CD4-positive, alpha-beta T cell (primary cell): Measurements from ENCODE around the gene POC1B. TPM values are rescaled to one million over a fixed set of nuclear protein-coding genes. Genes with fewer than 3 reads are reported as not detected.

Experiments used
- ATAC-seq: fragments of 200-7000 bp; cut with Tn5 transposase; one replicate; pipeline ENCODE4 v1.10.0; 2022; ENCODE audit warnings: mild to moderate bottlenecking; ENCODE audit not compliant: poor library complexity
- CTCF ChIA-PET: fragments of 350-600 bp; sonication (Branson Sonifier 250); formaldehyde crosslinking; loops from one replicate; lab custom pipeline; 2021; ENCODE audit warnings: antibody characterized with exemption, inconsistent platforms; lab: Charles Lee
- POLR2A ChIA-PET: fragments of 350-600 bp; sonication (Branson Sonifier 250); formaldehyde crosslinking; loops from one replicate; lab custom pipeline; 2021; ENCODE audit warnings: antibody characterized with exemption, inconsistent platforms; lab: Charles Lee
- DNase-seq, 14 experiments: peaks; one replicate each; pipeline ENCODE4 v3.0.0-alpha.2; 2013 to 2020; ENCODE audit warnings: mixed read lengths in 2 of 14
- H3K27ac ChIP-seq, 2 donors: one replicate each; pipeline versions ENCODE4 v1.5.1 to v1.7.0; 2013; ENCODE audit warnings: low read length in 2 of 2, low read depth in 1 of 2, mild to moderate bottlenecking in 1 of 2
- H3K27me3 ChIP-seq, 2 experiments: 1 replicate in 1 of 2; 2 replicates in 1 of 2; pipeline versions ENCODE4 v1.6.1 to v1.7.0; 2013; ENCODE audit warnings: low read length in 2 of 2, control low read depth in 1 of 2, mild to moderate bottlenecking in 1 of 2, moderate library complexity in 1 of 2; ENCODE audit not compliant: insufficient read depth in 2 of 2, control insufficient read depth in 1 of 2
- H3K36me3 ChIP-seq: one replicate; pipeline ENCODE4 v1.6.1; 2013; ENCODE audit warnings: low read length, control low read depth; ENCODE audit not compliant: insufficient read depth
- H3K4me1 ChIP-seq: one replicate; pipeline ENCODE4 v1.6.1; 2013; ENCODE audit warnings: low read length, control low read depth; ENCODE audit not compliant: insufficient read depth
- H3K4me3 ChIP-seq: one replicate; pipeline ENCODE4 v1.5.1; 2013; ENCODE audit warnings: mild to moderate bottlenecking, low read length, moderate library complexity
- H3K9me3 ChIP-seq, 2 experiments: 1 replicate in 1 of 2; 2 replicates in 1 of 2; pipeline versions ENCODE4 v1.6.1 to v1.7.0; 2013; ENCODE audit warnings: low read length in 2 of 2, mild to moderate bottlenecking in 2 of 2, control low read depth in 1 of 2, moderate library complexity in 1 of 2; ENCODE audit not compliant: control insufficient read depth in 1 of 2, insufficient read depth in 1 of 2
- H3K27ac Mint-ChIP-seq: one replicate; pipeline ENCODE4 v1.8.0; 2020; ENCODE audit warnings: mixed read lengths
- H3K27me3 Mint-ChIP-seq: one replicate; pipeline ENCODE4 v1.8.0; 2021; ENCODE audit warnings: mixed read lengths
- H3K36me3 Mint-ChIP-seq: one replicate; pipeline ENCODE4 v1.8.0; 2021; ENCODE audit warnings: low read depth, mixed read lengths
- H3K4me1 Mint-ChIP-seq: one replicate; pipeline ENCODE4 v1.8.0; 2021; ENCODE audit warnings: low read depth, mixed read lengths
- H3K4me3 Mint-ChIP-seq: one replicate; pipeline ENCODE4 v1.8.0; 2020; ENCODE audit warnings: mild to moderate bottlenecking, mixed read lengths
- H3K9me3 Mint-ChIP-seq: one replicate; pipeline ENCODE4 v1.8.0; 2020; ENCODE audit warnings: mixed read lengths
- intact Hi-C, 2 experiments: fragments of 100-400 bp; cut with DNase I in 1 of 2; cut with micrococcal nuclease in 1 of 2; formaldehyde crosslinking; loops; one replicate each; pipeline versions ENCODE4 v1.15.1 to v1.9.0; 2023 to 2025; cut with DNase I, micrococcal nuclease
- total RNA-seq, 174 experiments: library from RNA in 2 of 174; stranded (reverse) in 2 of 174; gene quantifications; one replicate each; pipeline ENCODE4 v1.2.3 and lab custom pipeline; 2021 to 2026
- TF ChIP-seq, protein P1 (sequence below): fragments of 200-600 bp; IDR thresholded peaks from one replicate; pipeline ENCODE4 v1.8.0; 2022; ENCODE audit warnings: antibody characterized with exemption, mild to moderate bottlenecking

The POC1B gene
- total RNA-seq, 2 experiments from 2014 or later: 14.9 to 16.2 TPM

DNA sequence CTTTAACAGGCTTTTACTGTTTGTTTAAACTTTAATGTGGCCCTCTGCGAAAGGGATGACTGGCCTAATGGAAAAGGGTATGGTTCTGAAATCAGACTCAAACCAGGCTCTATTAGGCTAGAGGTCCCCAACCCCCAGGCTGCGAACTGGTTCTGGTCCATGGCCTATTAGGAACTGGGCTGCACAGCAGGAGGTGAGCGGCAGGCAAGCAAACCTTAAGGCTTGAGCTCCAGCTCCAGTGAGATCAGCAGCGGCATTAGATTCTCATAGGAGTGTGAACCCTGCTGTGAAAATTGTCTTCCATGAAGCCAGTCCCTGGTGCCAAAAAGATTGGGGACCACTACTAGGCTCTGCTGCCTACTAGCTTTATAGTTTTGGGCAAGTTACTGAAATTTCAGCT is 12.3 kb downstream of the POC1B start:
- no peak overlapping the region for H3K4me3 Mint-ChIP-seq
- H3K9me3 Mint-ChIP-seq: no peaks in the 10 kb centered on the region
- H3K27me3 ChIP-seq: no peaks in the 10 kb centered on the region
- TF ChIP-seq, protein P1, sequence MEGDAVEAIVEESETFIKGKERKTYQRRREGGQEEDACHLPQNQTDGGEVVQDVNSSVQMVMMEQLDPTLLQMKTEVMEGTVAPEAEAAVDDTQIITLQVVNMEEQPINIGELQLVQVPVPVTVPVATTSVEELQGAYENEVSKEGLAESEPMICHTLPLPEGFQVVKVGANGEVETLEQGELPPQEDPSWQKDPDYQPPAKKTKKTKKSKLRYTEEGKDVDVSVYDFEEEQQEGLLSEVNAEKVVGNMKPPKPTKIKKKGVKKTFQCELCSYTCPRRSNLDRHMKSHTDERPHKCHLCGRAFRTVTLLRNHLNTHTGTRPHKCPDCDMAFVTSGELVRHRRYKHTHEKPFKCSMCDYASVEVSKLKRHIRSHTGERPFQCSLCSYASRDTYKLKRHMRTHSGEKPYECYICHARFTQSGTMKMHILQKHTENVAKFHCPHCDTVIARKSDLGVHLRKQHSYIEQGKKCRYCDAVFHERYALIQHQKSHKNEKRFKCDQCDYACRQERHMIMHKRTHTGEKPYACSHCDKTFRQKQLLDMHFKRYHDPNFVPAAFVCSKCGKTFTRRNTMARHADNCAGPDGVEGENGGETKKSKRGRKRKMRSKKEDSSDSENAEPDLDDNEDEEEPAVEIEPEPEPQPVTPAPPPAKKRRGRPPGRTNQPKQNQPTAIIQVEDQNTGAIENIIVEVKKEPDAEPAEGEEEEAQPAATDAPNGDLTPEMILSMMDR: no peak
- POLR2A ChIA-PET: no interaction called here
- H3K4me3 ChIP-seq: no peak overlapping the region
- no peak for DNase-seq
- H3K4me1 ChIP-seq: peaks cover 4% of the 10 kb centered on the region
- H3K27ac Mint-ChIP-seq: no peak overlapping the region
- no peaks in the 10 kb centered on the region for H3K9me3 ChIP-seq
- H3K27ac ChIP-seq: no peak overlapping the region
- peaks cover 12% of the 10 kb centered on the region for H3K4me1 Mint-ChIP-seq
- ATAC-seq: no peak
- H3K27me3 Mint-ChIP-seq: no peaks in the 10 kb centered on the region
- no peaks in the 10 kb centered on the region for H3K36me3 Mint-ChIP-seq
- intact Hi-C loops: no loop called here
- CTCF ChIA-PET: no interaction called here
- no peaks in the 10 kb centered on the region for H3K36me3 ChIP-seq

DNA sequence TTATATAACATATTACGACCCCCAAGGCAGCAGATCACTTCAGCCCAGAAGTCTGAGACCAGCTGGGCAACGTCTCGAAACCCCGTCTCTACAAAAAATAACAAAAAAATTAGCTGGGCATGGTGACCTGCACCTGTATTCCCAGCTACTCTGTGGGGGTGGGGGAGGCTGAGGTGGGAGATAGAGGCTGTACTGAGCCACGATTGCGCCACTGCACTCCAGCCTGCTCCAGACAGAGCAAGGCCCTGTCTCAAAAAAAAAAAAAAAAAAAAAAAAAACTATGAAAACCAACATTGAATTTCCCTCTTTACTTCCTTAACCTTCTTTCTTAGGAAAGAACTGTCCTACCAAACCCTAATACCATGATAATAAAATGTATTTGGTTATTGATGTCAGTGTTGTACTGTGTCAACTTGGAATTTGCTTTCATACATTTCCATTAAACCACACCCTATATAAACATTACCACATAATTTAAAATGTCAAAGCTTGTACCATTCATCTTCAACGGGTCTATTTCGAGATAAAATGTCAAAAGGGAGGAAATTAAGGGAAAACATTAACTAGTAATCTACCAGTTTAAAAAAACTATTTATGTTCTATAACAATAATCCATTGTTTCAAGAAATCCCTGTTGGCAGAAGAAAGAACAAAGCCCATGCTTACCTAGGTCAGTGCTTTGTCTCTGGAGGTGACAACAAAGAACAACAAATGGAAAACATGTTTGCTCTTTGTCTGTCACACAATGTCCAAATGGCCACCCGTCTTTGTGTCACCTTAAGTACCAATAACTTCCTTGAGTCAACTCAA is 18.6 kb downstream of the POC1B start:
- Histone ChIP-seq H3K9me3 (no peaks in the 10 kb centered on the region), H3K36me3 (no peaks in the 10 kb centered on the region), H3K4me1 (no peaks in the 10 kb centered on the region), H3K27ac (no peak overlapping the region), H3K27me3 (no peaks in the 10 kb centered on the region), H3K4me3 (no peak overlapping the region)
- peaks cover 4% of the 10 kb centered on the region for H3K36me3 Mint-ChIP-seq
- ChIA-PET CTCF (interaction anchor here (1.1 kb wide), 1 partner anchor 45 kb away, joined by 3 read pairs; no protein-coding TSS in a partner anchor), POLR2A (no interaction called here)
- no peak for DNase-seq
- TF ChIP-seq, protein P1: no peak
- H3K4me1 Mint-ChIP-seq: peaks cover 3% of the 10 kb centered on the region
- intact Hi-C loops: loop anchor here in 1 of 2 experiments (2.0 kb wide), 1 partner anchor 18 kb away; the partner anchor contains the start of gene GALNT4
- no peak overlapping the region for H3K27ac Mint-ChIP-seq
- H3K27me3 Mint-ChIP-seq: no peaks in the 10 kb centered on the region
- H3K9me3 Mint-ChIP-seq: no peaks in the 10 kb centered on the region
- no peak overlapping the region for H3K4me3 Mint-ChIP-seq
- ATAC-seq: no peak

DNA sequence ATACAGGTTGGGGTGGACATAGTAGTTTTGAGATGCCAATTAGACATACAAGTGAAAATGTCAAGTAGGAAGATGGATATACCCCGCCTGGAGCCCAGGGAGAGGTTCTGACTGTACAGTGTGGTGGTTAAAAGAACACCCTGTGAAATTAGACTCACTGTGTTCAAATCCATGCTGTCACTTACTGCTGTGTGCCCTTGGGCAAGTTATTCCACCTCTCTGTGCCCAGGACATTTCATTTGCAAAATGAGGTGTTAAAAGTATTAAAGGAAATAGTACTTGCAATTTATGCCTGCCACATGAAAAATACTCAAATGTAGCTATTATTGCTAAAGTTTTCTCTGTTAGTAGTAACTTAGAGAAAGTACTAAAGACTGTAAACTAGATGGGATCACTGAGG is 19.8 kb downstream of the POC1B start:
- no peaks in the 10 kb centered on the region for H3K36me3 ChIP-seq
- DNase-seq (no peak), ATAC-seq (no peak)
- Mint-ChIP-seq H3K4me1 (peaks cover 3% of the 10 kb centered on the region), H3K36me3 (peaks cover 10% of the 10 kb centered on the region), H3K27me3 (no peaks in the 10 kb centered on the region), H3K4me3 (no peak overlapping the region), H3K9me3 (no peaks in the 10 kb centered on the region), H3K27ac (no peak overlapping the region)
- no peaks in the 10 kb centered on the region for H3K27me3 ChIP-seq
- H3K27ac ChIP-seq: no peak overlapping the region
- intact Hi-C loops: loop anchor here in 1 of 2 experiments (2.0 kb wide), 1 partner anchor 19 kb away; the partner anchor contains the start of gene GALNT4
- H3K4me3 ChIP-seq: no peak overlapping the region
- CTCF ChIA-PET: no interaction called here
- TF ChIP-seq, protein P1: no peak
- POLR2A ChIA-PET: no interaction called here
- no peaks in the 10 kb centered on the region for H3K9me3 ChIP-seq
- no peaks in the 10 kb centered on the region for H3K4me1 ChIP-seq
